ENCODE results near the gene LMO2.

Gene LMO2

DNA sequence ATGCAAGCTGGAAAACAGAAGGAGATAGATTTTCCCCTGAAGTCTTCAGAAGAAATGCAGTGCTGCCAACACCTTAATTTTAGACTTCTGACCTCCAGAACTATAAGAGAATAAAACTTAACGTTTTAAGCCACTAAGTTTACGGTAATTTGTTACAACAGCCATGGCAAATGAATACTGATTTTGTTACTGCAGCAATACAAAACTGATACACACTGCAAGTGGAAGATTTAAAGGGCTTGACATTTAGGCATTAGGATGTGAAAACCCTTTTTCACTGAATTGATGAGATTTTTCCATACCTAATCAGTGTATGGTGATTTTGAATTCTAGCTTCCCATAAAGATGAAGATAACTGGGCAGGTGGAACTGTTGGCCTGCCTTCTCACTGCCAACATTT is 22.1 kb upstream of the LMO2 start:
- no peak for DNase-seq

DNA sequence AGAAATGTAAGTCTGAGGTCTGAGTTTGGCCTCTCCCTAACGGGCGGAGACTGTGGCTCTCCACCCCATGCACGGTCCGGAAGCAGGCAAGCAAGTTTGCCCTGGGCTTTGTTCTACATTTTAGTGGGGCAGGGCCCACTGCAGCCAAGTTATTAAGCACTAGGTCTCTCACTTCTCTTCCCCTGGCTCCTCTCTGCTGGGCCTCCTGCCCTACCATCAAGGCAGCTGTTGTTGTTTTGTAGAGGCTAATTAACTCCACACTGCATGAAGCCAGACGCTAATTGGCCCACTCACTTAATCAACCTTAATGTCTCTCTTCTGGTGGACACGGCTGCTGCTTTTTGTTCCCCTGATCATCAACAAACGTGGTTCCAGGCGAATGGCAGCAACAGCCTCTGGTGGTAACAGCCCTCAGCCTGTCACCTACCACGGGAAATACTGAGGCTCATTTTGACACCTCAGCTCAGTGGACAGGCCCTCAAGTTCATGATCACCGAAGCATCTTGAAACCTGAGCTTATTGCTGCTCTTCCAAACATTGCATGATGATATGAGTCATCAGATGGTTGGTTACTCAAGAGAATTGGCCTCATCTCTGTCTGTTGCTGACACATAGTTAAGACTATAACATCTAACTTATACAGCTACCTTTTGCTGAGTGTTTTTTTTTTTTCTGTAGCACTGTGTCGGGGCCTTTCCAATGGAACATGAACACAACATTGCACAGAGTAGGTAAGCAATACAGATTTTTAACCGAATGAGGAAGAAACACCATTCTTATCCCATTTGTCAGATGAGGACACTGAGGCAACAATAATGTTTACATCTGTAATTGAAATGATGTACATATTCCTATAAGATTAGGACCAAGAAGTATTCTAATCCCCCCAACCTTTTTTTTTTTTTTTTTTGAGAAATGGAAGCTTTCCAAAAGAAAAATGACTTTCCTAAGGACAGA is 20.8 kb upstream of the LMO2 start:
- peak; percentile 57 for DNase-seq

DNA sequence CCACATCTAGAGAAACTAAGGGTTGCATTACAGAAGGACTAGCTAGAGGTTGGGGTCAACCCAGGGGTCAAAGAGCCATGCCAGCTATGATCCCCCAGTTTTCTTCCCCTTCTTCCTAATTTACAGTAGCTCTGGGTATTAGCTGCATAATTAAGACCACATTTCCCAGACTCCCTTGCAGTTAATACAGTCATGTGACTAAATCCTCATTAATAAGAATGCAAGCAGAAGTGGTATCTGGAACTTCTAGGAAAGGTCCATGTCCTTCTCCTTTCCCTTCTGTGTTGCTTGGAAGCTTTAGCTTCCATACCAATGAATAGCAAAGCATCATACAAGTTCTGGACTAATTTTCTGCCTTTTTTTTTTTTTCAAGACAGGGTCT is 19.1 kb upstream of the LMO2 start:
- no peak for DNase-seq

DNA sequence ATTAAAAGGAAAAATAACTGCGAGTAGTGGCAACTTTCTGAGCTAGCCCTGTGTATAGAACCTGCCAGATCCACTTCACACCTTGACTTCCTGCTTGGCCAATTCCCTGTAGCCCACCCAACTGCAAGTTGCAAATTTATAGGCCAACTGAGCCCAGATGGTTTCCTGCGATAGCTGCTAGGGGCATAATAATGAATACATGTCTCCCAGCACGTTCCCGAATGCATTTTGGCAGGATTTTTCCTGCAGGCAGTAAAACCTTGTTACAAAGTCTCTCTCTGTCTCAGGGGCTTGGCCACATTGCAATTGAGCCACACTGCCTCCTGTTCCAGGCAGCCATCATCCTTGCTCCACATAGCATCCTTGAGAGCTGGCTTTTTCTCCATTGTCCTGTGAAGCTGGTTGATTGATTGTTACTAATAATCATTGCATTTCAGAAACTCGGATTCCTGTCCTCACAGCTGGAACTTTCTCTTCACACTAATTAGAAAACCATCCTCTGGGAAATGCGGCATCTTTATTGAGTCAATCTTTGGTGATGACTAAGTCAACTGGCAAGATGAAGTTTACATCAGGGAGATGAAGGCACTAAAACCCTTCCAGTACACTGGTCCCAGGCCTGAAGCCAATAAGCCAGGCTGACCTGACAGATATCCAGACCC is 18.6 kb upstream of the LMO2 start:
- no peak for DNase-seq

DNA sequence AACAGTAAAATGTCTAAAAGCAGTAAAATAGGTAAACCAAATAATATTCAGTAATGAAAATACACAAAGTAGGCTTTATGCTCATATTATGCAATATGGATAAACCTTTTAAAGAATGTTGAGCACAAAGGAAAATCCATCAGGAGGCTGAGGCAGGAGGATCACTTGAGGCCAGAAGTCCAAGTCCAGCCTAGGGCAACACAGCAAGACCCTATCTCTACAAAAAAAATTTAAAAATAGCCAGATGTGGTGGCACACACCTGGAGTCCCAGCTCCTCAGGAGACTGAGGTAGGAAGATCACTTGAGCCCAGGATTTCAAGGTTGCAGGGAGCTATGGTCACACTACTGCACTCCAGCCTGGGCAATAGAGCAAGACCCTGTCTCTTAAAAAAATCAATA is 17.7 kb upstream of the LMO2 start:
- DNase-seq, result no peak

DNA sequence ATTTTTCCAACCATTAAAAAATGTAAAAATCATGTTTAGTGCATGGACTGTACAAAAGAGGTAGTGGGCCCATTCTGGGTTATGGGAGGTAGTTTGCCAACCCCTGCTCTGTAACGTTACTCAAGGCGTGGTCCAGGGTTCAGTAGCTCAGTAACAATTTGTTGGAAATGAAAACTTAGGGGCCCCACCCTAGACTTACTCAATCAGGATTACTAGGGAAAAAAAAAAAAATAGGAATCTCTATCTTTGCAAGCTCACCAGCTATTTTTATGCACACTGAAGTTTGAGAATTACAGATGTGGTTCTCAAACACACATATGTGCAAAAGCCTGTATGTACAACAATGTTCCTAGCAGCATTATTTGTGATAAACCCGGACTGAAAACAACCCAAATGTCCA is 17.3 kb upstream of the LMO2 start:
- no peak for DNase-seq

DNA sequence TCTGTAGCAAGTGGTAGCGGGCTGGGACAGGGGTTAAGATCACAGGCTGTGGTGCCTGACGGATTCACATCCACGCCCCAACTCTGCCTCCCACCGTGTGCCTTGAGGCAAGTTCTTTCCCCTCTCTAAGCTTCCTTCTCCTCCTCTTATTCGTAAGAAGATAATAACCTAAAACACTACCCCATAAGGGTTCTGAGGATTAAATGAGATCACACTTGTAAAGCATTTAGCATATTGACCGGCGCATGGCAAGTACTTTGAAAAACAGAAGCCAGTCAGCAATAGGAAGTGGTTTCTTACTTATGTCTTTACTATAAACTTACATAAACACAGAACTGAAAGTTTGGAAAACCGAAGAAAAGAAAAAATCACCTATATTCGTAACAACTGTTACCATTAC is 15.5 kb upstream of the LMO2 start:
- DNase-seq, result no peak

DNA sequence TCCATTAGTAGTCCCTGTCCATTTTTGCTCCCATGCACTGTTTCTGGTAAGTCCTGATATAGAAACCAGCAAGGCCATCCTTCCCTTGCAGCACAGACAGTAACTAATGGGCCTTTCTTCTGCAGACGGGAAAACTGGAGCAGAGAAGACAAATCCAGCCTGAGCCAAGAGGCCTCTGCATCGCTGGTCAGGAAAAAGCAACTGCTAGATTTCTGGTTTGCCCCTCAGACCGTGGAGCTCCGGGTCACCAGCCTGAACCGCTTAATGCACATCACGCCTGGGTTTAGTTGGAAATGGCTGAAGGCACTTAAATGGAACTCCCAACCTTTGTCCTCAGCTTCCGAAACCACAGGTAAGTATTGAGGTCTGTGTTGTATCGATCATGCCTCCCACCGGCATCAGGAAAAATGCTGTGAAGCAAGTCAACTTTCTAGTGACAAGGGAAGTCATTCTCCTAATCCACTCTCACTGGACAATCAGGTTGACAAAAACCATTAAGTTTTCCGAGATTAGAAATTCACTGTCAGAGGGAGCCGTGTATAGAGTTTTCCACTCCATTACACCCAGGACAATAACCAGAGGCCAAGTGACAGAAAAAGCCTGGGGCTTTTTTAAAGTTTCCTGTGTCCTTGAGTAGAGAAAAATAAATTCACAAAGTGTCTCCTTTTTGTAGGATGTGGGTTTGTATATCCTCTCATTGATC is 14.8 kb upstream of the LMO2 start:
- no peak for DNase-seq

DNA sequence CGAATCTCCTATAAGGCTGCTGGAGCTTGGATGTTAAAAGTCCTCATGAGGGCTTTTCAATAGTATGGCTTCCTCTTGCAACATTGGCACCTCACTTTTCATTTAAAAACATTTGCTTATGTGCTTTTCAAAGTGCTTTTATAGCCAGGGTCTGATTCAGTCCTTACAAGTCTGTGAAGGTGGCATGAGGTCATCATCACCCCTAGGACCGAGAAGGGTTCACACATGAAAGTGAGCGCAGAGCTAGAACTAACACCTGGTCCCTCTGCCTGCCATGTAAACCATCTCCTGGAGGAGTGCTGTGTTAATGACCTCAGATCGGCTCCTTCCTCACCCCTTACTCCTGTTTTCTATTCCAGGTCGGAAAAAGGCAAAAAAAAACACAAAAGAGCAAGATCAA is 12.2 kb upstream of the LMO2 start:
- no peak for DNase-seq

DNA sequence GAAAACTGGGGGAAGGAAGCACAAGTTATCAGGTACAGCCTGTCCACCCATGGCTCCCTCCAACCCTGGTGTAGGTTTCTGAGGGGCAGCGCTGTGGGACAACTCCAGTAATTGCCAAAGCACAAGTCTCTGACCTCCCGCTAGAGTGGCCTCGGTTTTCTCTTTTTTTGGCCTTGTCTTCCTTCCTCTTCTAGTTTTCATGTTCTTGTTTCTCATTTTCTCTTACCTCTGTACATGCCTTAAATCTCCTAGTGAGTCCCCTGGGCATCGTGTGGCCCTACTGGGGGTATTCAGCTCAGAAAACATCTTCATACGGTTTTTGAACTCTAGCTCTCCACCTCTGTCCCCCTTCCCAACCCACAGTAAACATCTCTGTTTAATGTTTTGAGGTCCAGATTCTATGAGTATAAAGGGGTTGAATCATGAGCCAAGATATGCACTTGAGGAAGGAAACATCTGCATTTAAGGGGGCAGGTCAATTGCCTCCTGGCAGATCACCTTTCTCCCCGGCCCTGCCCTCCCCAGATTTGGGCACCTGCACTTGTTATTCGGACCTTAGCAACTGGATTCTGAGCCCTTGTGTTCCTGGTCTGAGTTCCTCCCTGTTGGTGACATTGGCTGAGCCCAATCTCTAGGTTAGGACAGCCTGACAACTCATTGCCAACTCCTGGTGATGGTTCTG is 8.4 kb upstream of the LMO2 start:
- no peak for DNase-seq

DNA sequence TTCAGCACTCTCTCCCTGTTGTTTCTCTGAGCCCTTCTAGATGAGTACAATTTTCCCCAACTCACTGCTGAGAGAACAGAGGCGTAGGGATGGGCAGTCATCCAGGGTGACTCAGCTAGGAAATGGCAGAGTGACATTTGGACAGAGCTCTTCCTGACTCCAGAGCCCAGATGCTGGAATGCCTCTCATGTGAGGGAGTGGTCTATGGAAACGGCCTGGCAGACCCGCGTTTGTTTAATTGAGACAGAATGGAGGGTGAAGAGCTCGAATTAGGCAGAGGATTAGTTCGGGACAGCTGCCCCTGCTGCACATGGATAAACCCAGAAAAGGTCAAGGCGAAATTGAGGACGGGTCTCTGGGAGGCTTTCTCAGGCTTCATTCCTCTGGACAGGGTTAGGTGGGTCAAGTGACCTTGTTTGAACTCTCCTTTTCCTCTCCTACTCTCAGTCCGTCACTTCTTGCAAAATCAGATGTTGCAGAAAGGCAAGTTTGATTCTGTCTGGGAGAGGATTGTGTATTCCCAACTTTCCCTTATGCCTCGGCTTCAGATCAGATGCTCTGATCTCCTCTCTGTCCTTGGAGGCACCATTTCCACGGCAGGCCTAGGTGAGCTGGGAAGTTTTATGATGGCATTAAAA is 7.6 kb upstream of the LMO2 start:
- DNase-seq, result no peak

DNA sequence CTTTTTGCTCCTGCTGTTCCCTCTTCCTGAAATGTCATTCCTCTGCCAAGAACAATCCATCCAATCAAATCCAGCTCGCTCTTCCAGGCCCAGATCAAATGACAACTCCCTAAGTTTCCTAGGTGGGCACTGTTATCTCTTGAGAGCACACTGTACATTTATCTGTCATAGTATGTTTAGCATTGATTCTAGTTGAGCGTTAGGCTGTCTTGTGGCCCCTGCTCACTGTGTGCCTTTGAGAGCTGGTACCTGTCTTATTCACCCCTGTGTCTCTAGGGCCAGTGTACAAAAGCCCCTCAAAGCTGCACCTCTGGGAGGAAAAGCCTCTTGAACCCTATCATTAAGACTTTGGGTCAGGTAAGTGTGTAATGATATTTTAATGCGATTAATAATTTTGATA is 7.1 kb upstream of the LMO2 start:
- no peak for DNase-seq

DNA sequence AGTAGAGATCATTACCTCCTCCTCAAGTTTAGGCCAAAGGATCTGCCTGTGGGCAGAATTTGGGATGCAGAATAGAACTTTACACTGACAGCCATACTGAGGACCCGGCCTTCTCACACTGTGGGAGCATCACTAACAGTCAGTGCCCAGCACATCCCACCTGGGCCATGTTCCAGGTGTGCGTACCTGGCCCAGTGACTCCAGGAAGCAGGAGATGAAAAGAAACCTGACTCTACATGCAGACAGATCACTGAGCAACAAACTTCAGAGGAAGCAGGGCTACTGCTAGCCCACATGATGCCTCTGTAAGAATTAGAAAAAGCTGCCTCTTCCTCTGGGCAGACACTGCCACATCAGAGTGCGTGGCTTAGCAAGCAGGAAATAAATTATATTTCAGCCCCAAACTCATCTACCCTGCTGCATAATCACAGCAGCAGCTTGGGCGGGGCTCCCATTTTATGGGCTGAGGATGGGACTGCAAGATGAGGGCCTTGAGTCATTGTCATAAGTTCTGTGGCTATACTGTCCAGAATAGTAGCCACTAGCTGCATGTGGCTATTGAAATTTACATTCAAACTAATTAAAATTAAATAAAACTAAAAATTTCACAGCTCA is 6.0 kb upstream of the LMO2 start:
- DNase-seq, result no peak

DNA sequence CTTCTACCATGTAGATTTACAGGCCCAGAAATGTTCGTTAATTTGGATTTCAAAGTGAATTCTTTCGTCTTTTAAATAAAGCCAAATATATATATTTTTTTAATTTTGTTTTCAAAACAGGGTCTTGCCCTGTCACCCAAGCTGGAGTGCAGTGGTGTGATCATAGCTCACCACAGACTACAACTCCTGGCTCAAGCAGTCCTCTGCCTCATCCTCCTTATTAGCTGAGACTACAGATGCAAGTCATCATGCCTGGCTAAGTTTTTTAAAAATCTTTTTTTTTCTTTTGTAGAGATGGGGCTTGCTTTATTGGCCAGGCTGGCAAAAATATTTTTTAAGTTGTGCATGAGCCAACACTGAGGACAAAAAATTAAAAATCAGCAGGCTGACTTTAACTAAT is 5.0 kb upstream of the LMO2 start:
- no peak for DNase-seq

DNA sequence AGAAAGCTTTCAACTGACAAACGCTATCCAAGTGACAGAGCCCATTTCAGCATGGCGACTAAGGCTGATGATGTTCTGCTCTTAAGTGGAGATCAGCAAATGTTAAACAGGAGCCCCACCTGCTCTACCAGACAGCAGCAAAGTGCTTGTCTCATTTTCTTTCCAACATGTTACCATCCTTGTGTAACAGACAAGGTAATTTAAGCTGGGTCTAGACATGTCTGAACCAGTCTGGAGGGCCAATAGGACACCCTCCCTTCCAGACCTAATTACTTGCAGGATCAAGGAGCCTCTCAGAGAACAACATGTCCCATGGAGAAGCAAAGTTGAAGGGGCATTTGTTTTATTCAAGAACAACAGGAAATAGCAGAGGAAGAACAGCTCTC is 3.9 kb upstream of the LMO2 start:
- peak; percentile 32 for DNase-seq

DNA sequence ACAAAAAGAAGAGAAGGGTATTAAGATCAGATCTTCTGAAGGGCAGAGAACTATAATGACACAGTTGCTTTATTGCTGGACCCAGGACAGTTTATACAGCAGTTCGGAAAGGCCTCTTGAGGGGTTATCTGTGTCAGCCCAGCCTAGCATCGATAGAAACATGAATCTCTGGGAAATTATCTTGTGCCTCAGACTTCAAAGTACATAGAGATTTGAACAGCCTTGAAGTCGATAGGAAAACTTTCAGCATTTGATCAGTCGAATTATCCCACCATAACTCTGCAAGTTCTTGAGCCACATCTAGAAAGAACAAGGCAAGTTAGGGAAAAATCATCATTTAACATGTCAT is 2.5 kb upstream of the LMO2 start:
- DNase-seq, result no peak

DNA sequence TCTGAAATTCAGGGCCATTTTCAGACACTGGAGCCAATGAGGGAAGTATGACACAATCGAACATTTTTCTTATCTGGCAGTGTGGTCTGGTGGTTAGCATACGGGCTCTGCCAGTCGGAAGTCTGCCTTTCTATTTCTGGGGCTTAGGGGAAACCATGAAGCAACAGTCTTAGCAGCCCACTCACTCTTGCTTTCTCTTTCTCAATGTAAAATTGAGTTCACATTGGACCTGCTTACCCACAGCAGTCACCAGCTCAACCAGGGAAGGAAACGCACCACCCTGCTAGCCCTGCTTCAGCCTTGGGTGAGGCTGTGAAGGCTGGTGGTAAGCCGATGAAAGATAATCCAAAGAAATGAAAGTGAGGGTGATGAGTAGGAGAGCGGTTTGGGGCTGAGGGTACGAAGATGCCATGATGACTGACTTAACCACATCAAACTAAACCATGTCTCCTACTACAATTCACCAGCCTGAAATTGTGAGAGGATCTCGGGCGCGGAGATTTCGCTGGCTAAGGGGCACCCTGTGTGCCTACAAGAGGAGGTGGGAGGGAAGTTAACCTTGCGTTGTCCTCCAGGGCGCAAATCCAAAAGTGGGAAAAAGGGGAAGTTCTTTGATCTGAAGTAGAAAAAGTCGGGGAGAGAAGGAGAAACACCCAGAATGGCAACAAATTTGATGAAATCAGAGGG is 2.0 kb upstream of the LMO2 start:
- DNase-seq, result no peak

DNA sequence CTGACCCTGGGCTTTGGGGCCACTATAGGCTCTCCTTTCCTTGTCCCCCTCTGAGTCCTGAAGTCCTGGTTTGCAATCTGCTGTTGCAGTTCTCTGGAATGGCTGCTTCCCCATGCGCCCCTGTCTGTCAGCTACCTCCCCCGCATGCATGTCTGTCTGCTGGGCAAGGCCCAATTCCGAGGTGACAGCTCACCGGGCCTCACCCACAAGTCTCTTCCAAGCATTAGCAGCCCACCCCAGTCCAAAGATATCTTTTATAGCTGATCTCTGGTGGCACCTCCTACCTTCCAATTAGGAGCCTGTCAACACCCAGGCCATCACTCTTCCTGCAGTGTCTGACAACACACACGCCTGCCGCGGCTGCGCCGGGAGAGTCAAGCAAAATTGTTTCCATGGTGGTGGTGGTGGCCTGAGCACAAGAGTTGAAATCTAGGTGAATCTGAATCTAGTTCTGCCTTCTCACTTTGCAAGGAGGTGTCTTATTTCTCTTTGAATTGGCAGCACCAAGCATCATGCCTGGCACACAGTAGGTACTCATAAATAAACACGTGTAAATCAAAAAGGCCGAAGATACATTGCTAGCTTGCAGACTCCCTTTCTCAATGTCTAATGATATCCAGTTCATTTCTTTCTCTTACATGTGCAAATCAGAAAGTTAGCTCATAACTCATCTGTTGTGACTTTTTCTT is 1.2 kb upstream of the LMO2 start:
- no peak for DNase-seq

DNA sequence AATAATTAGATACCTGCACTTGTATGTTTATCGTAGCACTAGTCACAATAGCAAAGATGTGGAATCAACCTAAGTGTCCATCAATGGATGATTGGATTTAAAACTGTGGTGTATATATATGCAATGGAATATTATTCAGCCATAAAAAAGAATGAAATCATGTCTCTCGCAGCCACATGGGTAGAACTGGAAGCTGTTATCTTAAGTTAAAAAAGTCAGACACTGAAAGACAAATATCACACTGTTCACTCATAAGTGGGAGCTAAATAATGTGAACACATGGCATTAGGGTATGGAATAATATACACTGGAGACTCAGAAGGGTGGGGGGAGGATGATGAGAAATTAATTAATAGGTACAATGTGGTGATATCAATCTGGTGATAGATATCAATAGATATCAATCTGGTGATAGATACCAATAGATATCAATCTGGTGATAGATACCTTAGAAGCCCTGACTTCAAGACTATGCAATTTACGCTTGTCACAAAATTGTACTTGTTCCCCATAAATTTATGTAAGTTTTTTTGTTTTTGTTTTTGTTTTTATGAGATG is 2.0 kb downstream of the LMO2 start:
- DNase-seq, result no peak

DNA sequence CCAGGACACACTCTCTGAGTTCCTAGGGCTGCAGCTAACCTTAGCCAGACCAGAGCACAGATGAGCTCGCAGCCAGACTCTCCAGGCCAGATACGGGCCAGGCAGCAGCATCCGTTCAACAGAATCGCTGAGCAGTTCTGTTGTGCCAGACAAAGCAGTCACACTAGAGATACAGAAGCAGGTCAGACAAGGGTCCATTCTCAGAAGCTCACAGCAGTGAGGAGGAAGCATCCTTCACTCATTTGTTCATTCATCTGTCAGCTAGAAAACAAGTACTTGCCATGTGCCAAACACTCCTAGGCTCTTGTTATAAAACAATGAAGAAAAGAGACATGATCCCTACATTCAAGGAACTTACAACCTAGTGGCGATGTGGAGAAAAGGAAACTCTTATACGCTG is 2.6 kb downstream of the LMO2 start:
- no peak for DNase-seq

DNA sequence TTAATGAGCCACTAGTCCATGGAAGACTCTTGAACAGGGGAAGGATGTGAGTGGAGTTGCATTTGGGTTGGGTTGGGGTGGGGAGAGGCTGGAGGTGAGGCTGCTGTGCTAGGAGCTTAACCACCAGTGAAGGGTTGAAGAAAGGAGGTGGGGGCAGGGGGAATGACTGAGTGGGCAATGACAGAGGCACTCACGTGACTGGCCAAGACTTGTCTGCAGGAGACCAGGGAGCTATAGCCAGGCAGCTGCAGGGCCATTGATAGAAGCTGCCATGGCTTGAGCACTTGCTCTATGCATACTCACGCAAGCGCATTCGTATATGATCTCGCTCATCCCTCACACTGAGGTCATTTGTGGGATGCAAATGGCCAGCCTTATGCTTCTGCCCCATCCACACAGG is 4.0 kb downstream of the LMO2 start:
- DNase-seq, result no peak

All from NCI-H2107 (cell line).